ENCODE results near the gene TIFAB.

TIFAB gene

DNA sequence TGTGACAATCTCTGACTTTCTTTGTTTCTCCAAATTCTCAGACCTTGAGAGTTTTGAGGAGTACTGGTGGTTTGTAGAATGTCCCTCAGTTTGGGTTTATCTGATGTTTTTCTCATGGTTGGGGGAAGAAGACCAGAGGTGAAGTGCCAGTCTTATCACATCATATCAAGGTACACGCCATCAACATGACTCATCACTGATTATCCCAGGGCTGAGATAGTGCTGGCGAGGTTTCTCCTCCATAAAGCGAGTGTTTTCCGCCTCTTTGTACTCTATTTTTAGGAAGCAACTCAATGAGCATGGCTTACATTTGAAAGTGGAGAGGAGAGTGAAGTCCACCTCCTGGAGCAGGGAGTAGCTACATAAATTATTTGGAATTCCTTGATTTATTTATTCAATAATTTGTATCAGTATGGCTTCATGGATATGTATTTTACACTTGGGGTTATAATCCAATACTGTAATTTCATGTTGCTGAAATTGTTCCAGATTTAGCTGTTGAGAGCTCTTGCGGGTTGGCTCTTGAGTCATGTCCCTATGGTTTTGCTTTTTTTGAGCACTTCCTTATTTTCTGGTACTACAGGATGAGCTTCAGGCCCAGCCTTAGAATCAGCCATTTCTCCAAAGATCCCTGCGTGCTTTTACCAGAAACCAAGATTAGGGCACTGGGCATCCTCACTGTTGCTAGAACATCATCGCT, 28.9 kb downstream of the TIFAB start:
- TF ChIP-seq ZNF274 (IDR thresholded peaks at IDR 0.05; ENCODE audit: low read depth, low read length) = no peak
- no peak overlapping the region for H3K4me3 ChIP-seq (ENCODE audit: low read length)

DNA sequence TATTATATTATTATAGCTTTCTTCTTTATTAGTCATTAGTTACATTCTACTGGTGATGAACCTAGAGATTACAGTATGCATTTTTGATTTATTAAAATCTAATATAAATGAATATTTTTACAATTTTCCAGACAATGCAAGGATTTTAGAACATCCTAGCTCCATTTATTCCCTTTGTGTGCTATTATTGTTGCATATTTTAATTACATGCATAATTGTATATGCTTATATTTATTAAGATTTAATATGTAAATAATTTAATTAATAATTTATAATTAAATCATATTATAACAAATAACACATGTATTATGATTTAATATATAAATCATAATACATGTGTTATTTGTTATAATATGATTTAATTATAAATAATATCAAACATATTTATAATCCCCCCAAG, 29.7 kb downstream of the TIFAB start:
- TF ChIP-seq ZNF274 (IDR thresholded peaks at IDR 0.05; ENCODE audit: low read depth, low read length) = no peak
- no peak overlapping the region for H3K4me3 ChIP-seq (ENCODE audit: low read length)

DNA sequence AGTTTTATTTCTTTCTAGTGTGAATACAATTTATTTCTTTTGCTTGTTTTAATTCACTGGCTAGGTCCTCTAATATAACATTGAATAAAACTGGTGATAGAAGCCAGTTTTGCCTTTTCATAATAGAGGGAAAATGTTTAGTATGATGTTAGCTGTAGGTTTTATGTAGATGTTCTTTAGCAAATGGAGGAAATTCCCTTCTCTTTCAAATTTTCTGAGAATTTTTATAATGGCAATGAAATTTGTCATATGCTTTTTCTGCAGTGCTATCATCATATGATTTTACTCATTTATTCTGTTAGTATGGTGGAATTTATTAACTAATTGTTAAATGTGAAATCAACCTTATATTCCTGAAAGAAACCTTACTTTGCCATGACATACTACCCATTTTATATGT, 35.1 kb downstream of the TIFAB start:
- H3K4me3 ChIP-seq (ENCODE audit: low read length) = no peak overlapping the region
- TF ChIP-seq ZNF274 (IDR thresholded peaks at IDR 0.05; ENCODE audit: low read depth, low read length) = no peak

DNA sequence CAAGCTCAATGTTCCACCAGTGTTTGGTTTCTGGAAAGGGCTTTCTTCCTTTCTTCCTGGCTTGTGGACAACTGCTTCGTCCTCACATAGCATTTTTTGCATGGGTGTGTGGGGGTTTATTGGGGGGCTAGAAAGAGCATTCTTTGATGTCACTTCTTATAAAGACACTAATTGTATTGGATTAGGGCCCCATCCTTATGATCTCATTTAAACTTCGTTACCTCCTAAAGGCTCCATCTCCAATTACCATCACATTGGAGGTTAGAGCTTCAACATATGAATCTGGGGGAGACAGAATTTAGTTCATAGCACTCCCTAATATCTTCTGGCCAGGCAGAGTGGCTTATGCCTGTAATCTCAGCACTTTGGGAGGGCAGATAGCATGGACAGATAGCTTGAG, 47.1 kb downstream of the TIFAB start:
- TF ChIP-seq ZNF274 (IDR thresholded peaks at IDR 0.05; ENCODE audit: low read depth, low read length) = no peak
- no peak overlapping the region for H3K4me3 ChIP-seq (ENCODE audit: low read length)

DNA sequence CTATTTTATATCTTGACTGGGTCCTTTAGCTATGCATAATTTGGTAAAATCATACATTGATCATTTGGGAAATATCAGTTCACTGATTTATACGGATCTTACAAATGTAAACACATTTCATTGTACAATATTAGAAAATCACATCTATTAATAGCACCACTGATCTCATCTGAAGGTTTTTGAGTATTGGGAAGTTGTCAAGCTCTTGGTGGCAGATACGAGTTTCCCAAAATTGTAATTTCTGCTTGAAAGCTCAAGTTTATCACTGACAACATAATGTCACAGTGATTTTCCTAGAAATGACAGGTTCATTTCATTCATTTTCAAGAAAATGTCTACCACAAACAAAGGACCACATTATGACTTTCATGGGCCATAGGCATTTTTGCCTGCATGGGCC, 50.1 kb downstream of the TIFAB start:
- no peak overlapping the region for H3K4me3 ChIP-seq (ENCODE audit: low read length)
- no peak for TF ChIP-seq ZNF274 (IDR thresholded peaks at IDR 0.05; ENCODE audit: low read depth, low read length)

DNA sequence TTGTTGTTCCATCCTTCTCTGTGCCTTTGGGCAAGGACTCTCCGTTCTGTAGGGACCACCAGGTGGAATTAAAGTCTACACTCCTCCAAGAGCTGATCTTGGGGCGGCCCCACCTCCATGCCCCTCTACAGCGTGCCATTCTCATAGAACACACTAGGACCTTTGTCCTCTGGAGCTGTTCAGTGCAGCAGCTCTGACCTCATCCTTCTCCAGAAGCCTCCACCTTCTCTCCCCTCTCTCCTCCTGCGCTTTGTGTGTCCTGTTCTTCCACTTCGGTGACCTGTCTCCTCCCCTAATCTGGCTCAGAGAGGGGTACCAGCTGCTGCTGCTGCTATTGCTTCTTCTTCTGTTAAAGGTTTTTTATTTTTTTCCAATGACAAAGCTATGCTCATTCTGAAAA, 51.3 kb downstream of the TIFAB start:
- TF ChIP-seq ZNF274 (IDR thresholded peaks at IDR 0.05; ENCODE audit: low read depth, low read length) = no peak

DNA sequence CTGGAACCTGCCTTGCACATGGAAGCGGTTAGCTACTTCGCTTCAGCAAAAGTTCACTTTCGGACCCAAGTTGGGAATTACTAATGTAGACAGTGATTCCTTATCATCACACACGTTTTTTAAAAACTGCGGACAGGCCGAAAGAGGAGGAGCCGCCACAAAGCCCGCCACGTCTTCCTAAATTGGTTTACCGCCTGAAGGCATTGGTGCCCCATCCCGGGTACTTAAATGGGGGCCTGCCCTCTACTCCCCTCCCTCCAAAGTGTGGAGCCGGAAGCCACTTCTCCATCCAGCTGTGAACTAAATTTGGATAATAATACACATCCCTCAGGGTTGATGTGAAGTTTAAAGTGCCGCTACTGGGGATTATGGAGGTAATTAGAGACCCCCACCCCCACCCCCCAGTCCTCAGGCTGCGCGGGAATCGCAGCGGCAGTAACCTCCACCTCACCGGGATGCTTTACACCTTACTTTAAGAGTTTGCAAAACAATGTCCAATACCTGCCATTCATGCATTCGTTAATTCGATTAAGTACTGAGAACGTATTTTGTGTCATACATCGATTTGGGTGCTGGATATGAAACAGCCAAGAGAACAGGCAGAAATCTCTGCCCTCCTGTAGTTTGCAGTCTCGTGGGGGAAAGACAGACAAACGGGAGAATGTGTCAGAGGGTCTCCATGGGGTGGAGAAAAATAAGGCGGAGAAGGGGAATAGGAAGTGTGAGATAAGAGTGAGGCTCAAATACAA, 52.2 kb downstream of the TIFAB start:
- peak overlapping the region; percentile 97 for H3K4me3 ChIP-seq (ENCODE audit: low read length)
- TF ChIP-seq ZNF274 (IDR thresholded peaks at IDR 0.05; ENCODE audit: low read depth, low read length) = no peak

More for the DNA sequence above, 51.3 kb downstream of the TIFAB start:
- H3K4me3 ChIP-seq (ENCODE audit: low read length) = no peak overlapping the region

DNA sequence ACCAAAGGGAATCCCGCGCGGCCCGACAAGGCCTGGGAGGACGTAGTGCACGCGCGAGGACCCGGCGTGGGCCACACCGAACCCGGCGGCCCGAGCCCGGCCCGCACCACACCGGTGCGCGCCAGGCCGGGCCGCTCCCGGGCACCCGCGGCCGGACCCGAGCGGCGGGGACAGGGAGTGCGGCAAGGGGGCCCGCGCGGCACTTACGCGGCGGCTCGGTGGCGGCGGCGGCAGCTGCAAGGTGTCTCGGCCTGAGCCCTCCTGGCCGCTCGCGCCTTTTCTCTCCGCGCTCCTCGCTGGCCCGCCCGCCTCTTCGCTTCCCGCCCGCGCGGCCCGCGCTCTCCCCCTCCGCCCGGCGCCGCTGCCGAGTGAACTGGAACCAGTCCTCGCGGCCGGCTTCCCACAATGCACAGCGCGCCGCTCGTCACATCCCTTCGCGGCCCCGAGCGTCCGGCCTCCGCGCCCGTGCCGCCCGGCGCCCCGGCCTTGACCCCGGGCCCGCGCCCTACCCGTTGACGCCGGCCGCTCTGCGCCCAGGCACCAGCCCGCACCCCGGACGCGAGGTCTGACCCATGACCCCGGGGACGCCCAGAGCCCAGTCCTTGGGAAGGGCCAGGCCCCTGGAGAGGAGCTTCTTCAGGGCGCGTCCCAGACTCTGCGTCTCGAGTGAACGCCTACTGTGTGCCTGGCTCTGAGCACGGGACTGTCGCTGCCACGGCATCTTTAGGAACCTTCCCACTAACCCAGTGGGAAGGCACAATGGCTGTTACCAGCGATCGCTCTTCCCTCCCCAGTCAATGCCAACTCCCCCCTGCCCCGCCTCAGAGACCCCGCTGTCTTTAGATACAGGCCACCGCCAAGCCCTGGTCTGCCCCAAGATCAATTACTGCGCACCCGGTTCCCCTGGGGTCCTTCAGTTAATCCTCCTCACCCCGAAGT, 53.0 kb downstream of the TIFAB start, which contains the start of gene MACROH2A1:
MACROH2A1 (minus strand) TSS at position 377 of the 939 bp plus-strand sequence. CDS start 10,138 bp downstream, outside the sequence.
- peak within 1 kb of the TSS; percentile 97 for H3K4me3 ChIP-seq (ENCODE audit: low read length)
- no peak for TF ChIP-seq ZNF274 (IDR thresholded peaks at IDR 0.05; ENCODE audit: low read depth, low read length)

DNA sequence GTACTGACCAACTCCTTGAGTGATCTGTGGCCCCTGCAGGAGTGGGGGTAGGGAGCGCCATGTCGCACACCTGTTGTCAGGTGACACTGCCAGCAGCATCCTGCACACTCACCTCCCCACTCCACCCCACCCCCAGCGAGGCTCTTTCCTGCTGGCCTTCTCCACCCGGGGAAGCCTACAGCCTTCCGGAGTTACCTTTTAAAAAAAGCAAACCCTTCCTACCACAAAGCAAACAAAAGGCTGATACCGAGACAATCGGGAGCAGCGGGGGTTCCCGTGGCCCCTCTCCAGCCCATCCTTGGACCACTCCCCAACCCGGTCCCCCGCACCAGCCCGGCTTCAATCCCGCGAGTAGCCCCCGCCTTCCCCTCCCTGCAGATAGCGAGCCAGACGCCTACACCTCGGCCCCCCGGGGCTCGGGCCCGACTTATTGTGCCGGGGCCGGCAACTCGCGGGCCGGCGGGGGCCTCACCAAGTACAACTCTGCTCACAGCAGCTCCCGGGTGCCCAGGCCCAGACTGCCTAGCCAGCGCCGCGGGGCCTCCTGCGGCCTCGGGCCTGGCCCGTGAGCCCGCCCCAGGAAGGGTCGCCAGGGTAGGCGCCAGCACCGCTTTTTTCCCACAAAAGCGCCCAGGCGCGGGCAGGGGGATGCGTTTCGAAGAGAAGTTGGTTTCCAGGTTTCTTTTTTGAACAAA, 53.8 kb downstream of the TIFAB start:
- peak overlapping the region; percentile 97 for H3K4me3 ChIP-seq (ENCODE audit: low read length)
- no peak for TF ChIP-seq ZNF274 (IDR thresholded peaks at IDR 0.05; ENCODE audit: low read depth, low read length)
